ENCODE data around the gene MSI2.

DNA sequence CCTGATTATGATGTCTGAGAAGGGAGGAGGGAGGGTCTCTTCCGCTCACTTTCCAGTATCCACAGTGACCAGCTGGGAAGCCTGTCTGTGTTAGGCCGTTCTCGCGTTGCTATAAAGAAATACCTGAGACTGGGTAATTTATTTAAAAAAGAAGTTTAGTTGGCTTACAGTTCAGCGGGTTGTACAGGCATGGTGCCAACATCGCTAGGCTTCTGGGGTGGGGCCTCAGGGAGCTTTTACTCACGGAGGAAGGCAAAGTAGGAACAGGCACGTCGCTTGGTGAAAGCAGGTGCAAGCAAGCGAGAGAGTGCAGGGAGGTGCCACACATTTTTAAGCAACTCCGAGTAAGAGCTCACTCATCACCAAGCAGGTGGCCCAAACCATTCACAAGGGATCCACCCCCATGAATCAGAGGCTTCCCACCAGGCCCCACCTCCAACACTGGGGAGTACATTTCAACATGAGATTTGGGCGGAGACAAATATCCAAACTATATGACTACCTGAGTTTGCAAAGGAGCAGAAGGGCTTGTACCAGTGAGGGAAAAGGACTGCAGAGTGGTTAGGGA, 351.3 kb downstream of the MSI2 start:
- TF ChIP-seq POLR2A (IDR thresholded peaks at IDR 0.05; ENCODE audit: low read depth, low read length), result no peak
- TF ChIP-seq, protein P1, sequence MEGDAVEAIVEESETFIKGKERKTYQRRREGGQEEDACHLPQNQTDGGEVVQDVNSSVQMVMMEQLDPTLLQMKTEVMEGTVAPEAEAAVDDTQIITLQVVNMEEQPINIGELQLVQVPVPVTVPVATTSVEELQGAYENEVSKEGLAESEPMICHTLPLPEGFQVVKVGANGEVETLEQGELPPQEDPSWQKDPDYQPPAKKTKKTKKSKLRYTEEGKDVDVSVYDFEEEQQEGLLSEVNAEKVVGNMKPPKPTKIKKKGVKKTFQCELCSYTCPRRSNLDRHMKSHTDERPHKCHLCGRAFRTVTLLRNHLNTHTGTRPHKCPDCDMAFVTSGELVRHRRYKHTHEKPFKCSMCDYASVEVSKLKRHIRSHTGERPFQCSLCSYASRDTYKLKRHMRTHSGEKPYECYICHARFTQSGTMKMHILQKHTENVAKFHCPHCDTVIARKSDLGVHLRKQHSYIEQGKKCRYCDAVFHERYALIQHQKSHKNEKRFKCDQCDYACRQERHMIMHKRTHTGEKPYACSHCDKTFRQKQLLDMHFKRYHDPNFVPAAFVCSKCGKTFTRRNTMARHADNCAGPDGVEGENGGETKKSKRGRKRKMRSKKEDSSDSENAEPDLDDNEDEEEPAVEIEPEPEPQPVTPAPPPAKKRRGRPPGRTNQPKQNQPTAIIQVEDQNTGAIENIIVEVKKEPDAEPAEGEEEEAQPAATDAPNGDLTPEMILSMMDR (IDR thresholded peaks at IDR 0.05; ENCODE audit: extremely low read depth in 1 of 2, insufficient read depth in 1 of 2, low read depth in 1 of 2, low read length in 2 of 2), result no peak
- TF ChIP-seq, protein P2, sequence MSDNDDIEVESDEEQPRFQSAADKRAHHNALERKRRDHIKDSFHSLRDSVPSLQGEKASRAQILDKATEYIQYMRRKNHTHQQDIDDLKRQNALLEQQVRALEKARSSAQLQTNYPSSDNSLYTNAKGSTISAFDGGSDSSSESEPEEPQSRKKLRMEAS (IDR thresholded peaks at IDR 0.05; ENCODE audit: insufficient read depth, insufficient read length), result no peak

Data from endothelial cell of umbilical vein (primary cell).